MM.1S (cell line): Measurements from ENCODE around the gene RAB39B.
"Not testable (repeated sequence)": the region's sequence is repeated elsewhere in the genome, so short reads cannot be mapped to it uniquely, and the experiment has no call there.

Source experiments
- DNase-seq: peaks from one replicate; pipeline ENCODE4 v3.0.0-alpha.2; 2015
- H2AFZ ChIP-seq: fragments of 300-600 bp; sonication (generic); 2 replicates; pipeline ENCODE4 v1.6.0; 2016; ENCODE audit warnings: antibody characterized with exemption, low read length
- H3F3A ChIP-seq: fragments of 300-600 bp; sonication (generic); 2 replicates; pipeline ENCODE4 v1.6.1; 2016; ENCODE audit warnings: mild to moderate bottlenecking, antibody characterized with exemption, low read length, moderate library complexity, mixed read lengths; ENCODE audit not compliant: insufficient read depth
- H3K27ac ChIP-seq: fragments of 300-600 bp; sonication (generic); 2 replicates; pipeline ENCODE4 v1.5.1; 2016; ENCODE audit warnings: mild to moderate bottlenecking, low read length
- H3K27me3 ChIP-seq: fragments of 300-600 bp; sonication (generic); replicated peaks from 2 replicates; pipeline ENCODE4 v1.6.0; 2016; ENCODE audit warnings: low read length; ENCODE audit not compliant: insufficient read depth
- H3K36me3 ChIP-seq: fragments of 300-600 bp; sonication (generic); replicated peaks from 2 replicates; pipeline ENCODE4 v1.6.1; 2016; ENCODE audit warnings: mild to moderate bottlenecking, low read length, mixed read lengths; ENCODE audit not compliant: insufficient read depth
- H3K4me1 ChIP-seq: fragments of 300-600 bp; sonication (generic); 2 replicates; pipeline ENCODE4 v1.6.1; 2016; ENCODE audit warnings: low read length, mixed read lengths
- H3K4me2 ChIP-seq: fragments of 300-600 bp; sonication (generic); 2 replicates; pipeline ENCODE4 v1.6.0; 2016; ENCODE audit warnings: low read depth, low read length
- H3K4me3 ChIP-seq: fragments of 300-600 bp; sonication (generic); 2 replicates; pipeline ENCODE4 v1.5.1; 2016; ENCODE audit warnings: low read length, mixed read lengths
- H3K79me2 ChIP-seq: fragments of 300-600 bp; sonication (generic); 2 replicates; pipeline ENCODE4 v1.6.1; 2016; ENCODE audit warnings: mixed run types, low read length, mixed read lengths
- H3K9ac ChIP-seq: fragments of 300-600 bp; sonication (generic); 2 replicates; pipeline ENCODE4 v1.6.1; 2016; ENCODE audit warnings: low read length, mixed read lengths
- H3K9me2 ChIP-seq: fragments of 300-600 bp; sonication (generic); replicated peaks from 2 replicates; pipeline ENCODE4 v1.6.1; 2016; ENCODE audit warnings: mild to moderate bottlenecking, low read length, mixed read lengths; ENCODE audit not compliant: insufficient read depth
- H3K9me3 ChIP-seq: fragments of 300-600 bp; sonication (generic); replicated peaks from 2 replicates; pipeline ENCODE4 v1.6.1; 2016; ENCODE audit warnings: mild to moderate bottlenecking, low read length, mixed read lengths; ENCODE audit not compliant: insufficient read depth
- H4K20me1 ChIP-seq: fragments of 300-600 bp; sonication (generic); 2 replicates; pipeline ENCODE4 v1.6.1; 2016; ENCODE audit warnings: mild to moderate bottlenecking, low read length, moderate library complexity, mixed read lengths; ENCODE audit not compliant: insufficient read depth
- CTCF ChIP-seq: fragments of 300-600 bp; sonication (generic); IDR thresholded peaks from 2 replicates; pipeline ENCODE4 v1.5.1; 2016; ENCODE audit warnings: antibody characterized with exemption, low read length, mixed read lengths
- EZH2 ChIP-seq: fragments of 300-600 bp; sonication (generic); optimal IDR thresholded peaks from 2 replicates; pipeline ENCODE3; 2017; ENCODE audit warnings: low read depth, mild to moderate bottlenecking, antibody characterized with exemption, low read length, mixed read lengths
- EZH2phosphoT487 ChIP-seq: fragments of 300-600 bp; sonication (generic); IDR thresholded peaks from 2 replicates; pipeline ENCODE4 v1.6.1; 2018; ENCODE audit warnings: antibody characterized with exemption, low read length

RAB39B gene

GRCh38 chrX:155225774-155226173, 38.5 kb downstream of the RAB39B start:
- no peaks in the 10 kb centered on the region; the same call in 1 of the 2 replicates for H3K36me3 ChIP-seq

GRCh38 chrX:155223746-155224145, 40.5 kb downstream of the RAB39B start:
- H3K9me3 ChIP-seq, H4K20me1 ChIP-seq, H3K9me2 ChIP-seq, H3K4me1 ChIP-seq, H3K36me3 ChIP-seq, H3K27me3 ChIP-seq, H3K9ac ChIP-seq, H3K4me3 ChIP-seq, H3K4me2 ChIP-seq, H2AFZ ChIP-seq, H3F3A ChIP-seq, DNase-seq, H3K27ac ChIP-seq: not testable (repeated sequence)
- peaks cover 41% of the 10 kb centered on the region for H3K79me2 ChIP-seq

More at GRCh38 chrX:155225774-155226173, 38.5 kb downstream of the RAB39B start:
- Histone ChIP-seq H3K27me3 (no peaks in the 10 kb centered on the region), H3K9me3 (no peaks in the 10 kb centered on the region), H3F3A (peaks cover 2% of the 10 kb centered on the region; the same call in 1 of the 2 replicates), H3K4me1 (peaks cover 12% of the 10 kb centered on the region), H3K9me2 (no peaks in the 10 kb centered on the region), H3K27ac (no peak overlapping the region), H3K79me2 (peaks cover 22% of the 10 kb centered on the region), H2AFZ (no peak overlapping the region), H4K20me1 (no peaks in the 10 kb centered on the region), H3K4me3 (no peak overlapping the region), H3K4me2 (no peak overlapping the region), H3K9ac (no peak overlapping the region)
- no peak for DNase-seq
- no peak for TF ChIP-seq EZH2phosphoT487
- TF ChIP-seq EZH2 = no peak
- no peak for TF ChIP-seq CTCF

GRCh38 chrX:155221351-155221750, 42.9 kb downstream of the RAB39B start:
- H3K9ac ChIP-seq = no peak overlapping the region
- no peak overlapping the region for H3K27ac ChIP-seq
- H3K4me2 ChIP-seq = no peak overlapping the region
- H3K27me3 ChIP-seq = no peaks in the 10 kb centered on the region
- TF ChIP-seq CTCF (no peak), EZH2phosphoT487 (no peak), EZH2 (no peak)
- no peak overlapping the region for H3K4me3 ChIP-seq
- H3K9me3 ChIP-seq = no peaks in the 10 kb centered on the region
- H3K79me2 ChIP-seq = peaks cover 65% of the 10 kb centered on the region
- DNase-seq = no peak
- H3K9me2 ChIP-seq = no peaks in the 10 kb centered on the region
- peaks cover 5% of the 10 kb centered on the region; the same call in 1 of the 2 replicates for H3K4me1 ChIP-seq
- H3K36me3 ChIP-seq = no peaks in the 10 kb centered on the region
- H4K20me1 ChIP-seq = no peaks in the 10 kb centered on the region
- H2AFZ ChIP-seq = no peak overlapping the region
- no peaks in the 10 kb centered on the region for H3F3A ChIP-seq

- Histone ChIP-seq H3K36me3 (no peaks in the 10 kb centered on the region), H3K4me3 (no peak overlapping the region), H3K9ac (no peak overlapping the region), H3K27me3 (no peaks in the 10 kb centered on the region), H3K9me2 (no peaks in the 10 kb centered on the region), H3K9me3 (no peaks in the 10 kb centered on the region), H3K4me1 (peaks cover 5% of the 10 kb centered on the region; the same call in 1 of the 2 replicates), H4K20me1 (no peaks in the 10 kb centered on the region), H3K79me2 (peaks cover 62% of the 10 kb centered on the region), H2AFZ (no peak overlapping the region), H3F3A (no peaks in the 10 kb centered on the region), H3K4me2 (peak overlapping the region; percentile 72; the same call in 1 of the 2 replicates), H3K27ac (no peak overlapping the region)
- no peak for DNase-seq
- TF ChIP-seq EZH2 (no peak), EZH2phosphoT487 (no peak), CTCF (no peak)
Observed at GRCh38 chrX:155218777-155219176, 45.5 kb downstream of the RAB39B start.
